SH-SY5Y (cell line): Measurements from ENCODE around the gene HEATR9.

Experiments
- GATA2 ChIP-seq: IDR thresholded peaks from 2 replicates; pipeline ENCODE4 v1.6.1; 2011; ENCODE audit warnings: mild to moderate bottlenecking, low read depth, low read length
- GATA3 ChIP-seq: IDR thresholded peaks from 2 replicates; pipeline ENCODE4 v1.6.1; 2011; ENCODE audit warnings: low read depth, mild to moderate bottlenecking, low read length, moderate library complexity

GRCh38 chr17:35847006-35847405 lies 21.7 kb downstream of the HEATR9 start:
- TF ChIP-seq GATA3: no peak
- no peak for TF ChIP-seq GATA2
